H9 (cell line): ENCODE data around the gene ADAT2. TPM values are rescaled to one million over a fixed set of nuclear protein-coding genes. Genes with fewer than 3 reads are reported as not detected.

Source experiments
- DNase-seq: peaks from one replicate; pipeline ENCODE4 v3.0.0-alpha.2; 2017
- H2AFZ ChIP-seq: one replicate; pipeline ENCODE4 v1.6.1; 2013; ENCODE audit warnings: mild to moderate bottlenecking, low read length, control low read depth, moderate library complexity
- H2AK5ac ChIP-seq: 2 replicates; pipeline ENCODE4 v1.6.1; 2013; ENCODE audit warnings: low read length, control low read depth, mixed read lengths; ENCODE audit not compliant: insufficient read length
- H2BK120ac ChIP-seq: one replicate; pipeline ENCODE4 v1.6.1; 2013; ENCODE audit warnings: low read depth, mild to moderate bottlenecking, low read length, control low read depth, inconsistent platforms; ENCODE audit not compliant: poor library complexity, severe bottlenecking
- H2BK12ac ChIP-seq: 2 replicates; pipeline ENCODE4 v1.6.1; 2013; ENCODE audit warnings: low read length, control low read depth, mixed read lengths, low read depth; ENCODE audit not compliant: insufficient read length
- H2BK15ac ChIP-seq: 2 replicates; pipeline ENCODE4 v1.6.1; 2013; ENCODE audit warnings: low read depth, low read length, control low read depth
- H2BK20ac ChIP-seq: one replicate; pipeline ENCODE4 v1.6.1; 2013; ENCODE audit warnings: low read depth, mild to moderate bottlenecking, low read length, control low read depth, inconsistent platforms; ENCODE audit not compliant: poor library complexity, severe bottlenecking
- H2BK5ac ChIP-seq: 2 replicates; pipeline ENCODE4 v1.6.1; 2013; ENCODE audit warnings: low read length, control low read depth, mixed read lengths; ENCODE audit not compliant: insufficient read length
- H3K14ac ChIP-seq: 2 replicates; pipeline ENCODE4 v1.6.1; 2013; ENCODE audit warnings: low read length, control low read depth; ENCODE audit not compliant: insufficient read depth
- H3K18ac ChIP-seq: 2 replicates; pipeline ENCODE4 v1.6.1; 2013; ENCODE audit warnings: low read depth, mild to moderate bottlenecking, mixed read lengths, low read length, control low read depth; ENCODE audit not compliant: insufficient read length
- H3K23ac ChIP-seq: 2 replicates; pipeline ENCODE4 v1.6.1; 2013; ENCODE audit warnings: low read length, control low read depth, mixed read lengths, low read depth; ENCODE audit not compliant: insufficient read length
- H3K23me2 ChIP-seq: 2 replicates; pipeline ENCODE4 v1.6.1; 2013; ENCODE audit warnings: low read depth, mild to moderate bottlenecking, mixed read lengths, low read length, control low read depth; ENCODE audit not compliant: insufficient read length, poor library complexity, severe bottlenecking
- H3K27ac ChIP-seq: 2 replicates; pipeline ENCODE4 v1.5.1; 2013; ENCODE audit warnings: low read length, control low read depth, mixed read lengths, low read depth; ENCODE audit not compliant: insufficient read length
- H3K27me3 ChIP-seq: 2 replicates; pipeline ENCODE4 v1.6.1; 2013; ENCODE audit warnings: low read length, control low read depth, inconsistent platforms; ENCODE audit not compliant: insufficient read depth
- H3K4ac ChIP-seq: 2 replicates; pipeline ENCODE4 v1.6.1; 2013; ENCODE audit warnings: low read depth, mild to moderate bottlenecking, control low read depth, inconsistent platforms, low read length, moderate library complexity
- H3K4me1 ChIP-seq: 2 replicates; pipeline ENCODE4 v1.6.1; 2013; ENCODE audit warnings: low read length, control low read depth, inconsistent platforms; ENCODE audit not compliant: insufficient read depth
- H3K4me2 ChIP-seq: 2 replicates; pipeline ENCODE4 v1.6.1; 2013; ENCODE audit warnings: low read length, control low read depth, mixed read lengths; ENCODE audit not compliant: insufficient read length, insufficient read depth
- H3K56ac ChIP-seq: 2 replicates; pipeline ENCODE4 v1.6.1; 2013; ENCODE audit warnings: low read depth, mild to moderate bottlenecking, mixed read lengths, low read length, control low read depth; ENCODE audit not compliant: insufficient read length
- H3K79me1 ChIP-seq: 2 replicates; pipeline ENCODE4 v1.6.1; 2013; ENCODE audit warnings: low read depth, mild to moderate bottlenecking, moderate library complexity, low read length, control low read depth, inconsistent platforms; ENCODE audit not compliant: insufficient read depth, poor library complexity, severe bottlenecking
- H3K79me2 ChIP-seq: 2 replicates; pipeline ENCODE4 v1.6.1; 2013; ENCODE audit warnings: low read length, control low read depth, inconsistent platforms; ENCODE audit not compliant: insufficient read depth
- H3K9ac ChIP-seq: 2 replicates; pipeline ENCODE4 v1.6.1; 2013; ENCODE audit warnings: low read length, control low read depth, mixed read lengths; ENCODE audit not compliant: insufficient read length; ENCODE audit errors: extremely low read depth
- H3K9me3 ChIP-seq: one replicate; pipeline ENCODE4 v1.6.1; 2013; ENCODE audit warnings: low read depth, low read length, inconsistent platforms; ENCODE audit not compliant: control insufficient read depth
- H3T11ph ChIP-seq: one replicate; pipeline ENCODE4 v1.6.1; 2013; ENCODE audit warnings: mild to moderate bottlenecking, low read length, control low read depth, inconsistent platforms
- H4K20me1 ChIP-seq: one replicate; pipeline ENCODE4 v1.6.1; 2013; ENCODE audit not compliant: control insufficient read depth, insufficient read length, insufficient read depth
- H4K5ac ChIP-seq: 2 replicates; pipeline ENCODE4 v1.6.1; 2013; ENCODE audit warnings: low read depth, mild to moderate bottlenecking, mixed read lengths, low read length, control low read depth; ENCODE audit not compliant: insufficient read length
- H4K8ac ChIP-seq: replicated peaks from 2 replicates; pipeline ENCODE4 v1.6.1; 2013; ENCODE audit warnings: low read length, control low read depth, mixed read lengths, low read depth; ENCODE audit not compliant: insufficient read length
- H4K91ac ChIP-seq: 2 replicates; pipeline ENCODE4 v1.6.1; 2013; ENCODE audit warnings: low read depth, mild to moderate bottlenecking, moderate library complexity, mixed read lengths, low read length, control low read depth; ENCODE audit not compliant: insufficient read length
- H3K27ac Mint-ChIP-seq, 3 experiments: 2 replicates in 2 of 3; 3 replicates in 1 of 3; pipeline ENCODE4 v1.8.0; 2020 to 2021; ENCODE audit warnings: mixed read lengths in 3 of 3, mild to moderate bottlenecking in 1 of 3, moderate library complexity in 1 of 3
- H3K27me3 Mint-ChIP-seq: 2 replicates; pipeline ENCODE4 v1.8.0; 2021; ENCODE audit warnings: low read depth, mild to moderate bottlenecking, moderate library complexity, mixed read lengths
- H3K36me3 Mint-ChIP-seq, 3 experiments: 2 replicates in 2 of 3; 3 replicates in 1 of 3; pipeline ENCODE4 v1.8.0; 2020 to 2021; ENCODE audit warnings: low read depth in 3 of 3, mixed read lengths in 3 of 3; ENCODE audit not compliant: insufficient read depth in 1 of 3
- H3K4me1 Mint-ChIP-seq, 2 experiments: 2 replicates each; pipeline ENCODE4 v1.8.0; 2020; ENCODE audit warnings: mixed read lengths in 2 of 2
- H3K4me3 Mint-ChIP-seq, 2 experiments: 2 replicates in 1 of 2; 3 replicates in 1 of 2; pipeline ENCODE4 v1.8.0; 2020 to 2021; ENCODE audit warnings: mild to moderate bottlenecking in 2 of 2, mixed read lengths in 2 of 2, moderate library complexity in 1 of 2
- H3K9me3 Mint-ChIP-seq, 2 experiments: 2 replicates in 1 of 2; 3 replicates in 1 of 2; pipeline ENCODE4 v1.8.0; 2020; ENCODE audit warnings: mild to moderate bottlenecking in 2 of 2, mixed read lengths in 2 of 2, moderate library complexity in 1 of 2
- total RNA-seq: library from RNA; stranded (reverse); gene quantifications from 2 replicates; pipeline ENCODE4 v1.2.1, GENCODE V29; 2021
- TF ChIP-seq, protein P1 (sequence below): fragments of 200-600 bp; sonication (generic); conservative IDR thresholded peaks from 3 replicates; pipeline ENCODE4 v1.8.0; 2021; ENCODE audit warnings: antibody characterized with exemption, mild to moderate bottlenecking

Gene ADAT2
- total RNA-seq, 1 experiment from 2014 or later = 11.3 TPM

DNA sequence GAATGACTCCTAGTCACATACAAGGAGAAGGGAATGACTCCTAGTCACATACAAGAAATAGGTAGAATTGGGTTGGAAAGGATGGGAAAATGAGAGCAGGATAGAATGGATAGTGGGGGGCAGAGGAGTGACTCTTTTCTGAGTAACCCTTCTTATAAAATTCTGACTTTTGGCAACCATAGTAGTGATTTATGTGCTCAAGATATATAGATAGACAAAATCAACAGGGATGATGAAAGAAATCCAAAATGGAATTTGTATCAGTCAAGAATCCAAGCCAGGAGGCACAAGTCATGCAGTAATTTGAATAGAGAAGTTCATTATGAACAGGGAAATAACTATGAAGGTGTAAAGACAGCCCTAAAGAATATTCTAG is 41.7 kb downstream of the ADAT2 start:
- H3K18ac ChIP-seq = no peak overlapping the region
- H2AK5ac ChIP-seq = no peak overlapping the region
- H3K79me1 ChIP-seq = no peaks in the 10 kb centered on the region
- Mint-ChIP-seq H3K4me1 (peaks cover 7 to 11% of the 10 kb centered on the region in 2 experiments), H3K9me3 (no peaks in the 10 kb centered on the region), H3K27me3 (no peaks in the 10 kb centered on the region), H3K4me3 (no peak overlapping the region), H3K36me3 (no peaks in the 10 kb centered on the region), H3K27ac (no peak overlapping the region; a peak in 2 of 7 replicates)
- H4K20me1 ChIP-seq = no peaks in the 10 kb centered on the region
- H3K4me1 ChIP-seq = no peaks in the 10 kb centered on the region
- H3K56ac ChIP-seq = no peak overlapping the region
- no peak overlapping the region for H2BK120ac ChIP-seq
- H2BK12ac ChIP-seq = no peak overlapping the region
- DNase-seq = no peak
- H3K14ac ChIP-seq = no peak overlapping the region
- no peaks in the 10 kb centered on the region for H3K27me3 ChIP-seq
- H3K23ac ChIP-seq = no peak overlapping the region
- H3K9ac ChIP-seq = no peak overlapping the region
- H4K8ac ChIP-seq = no peak overlapping the region
- no peak overlapping the region for H2AFZ ChIP-seq
- H3K4me2 ChIP-seq = no peak overlapping the region
- H2BK5ac ChIP-seq = no peak overlapping the region
- H2BK15ac ChIP-seq = no peak overlapping the region
- no peak overlapping the region for H3T11ph ChIP-seq
- H3K9me3 ChIP-seq = no peaks in the 10 kb centered on the region
- H3K27ac ChIP-seq = no peak overlapping the region
- H2BK20ac ChIP-seq = no peak overlapping the region
- H3K4ac ChIP-seq = no peak overlapping the region
- TF ChIP-seq, protein P1, sequence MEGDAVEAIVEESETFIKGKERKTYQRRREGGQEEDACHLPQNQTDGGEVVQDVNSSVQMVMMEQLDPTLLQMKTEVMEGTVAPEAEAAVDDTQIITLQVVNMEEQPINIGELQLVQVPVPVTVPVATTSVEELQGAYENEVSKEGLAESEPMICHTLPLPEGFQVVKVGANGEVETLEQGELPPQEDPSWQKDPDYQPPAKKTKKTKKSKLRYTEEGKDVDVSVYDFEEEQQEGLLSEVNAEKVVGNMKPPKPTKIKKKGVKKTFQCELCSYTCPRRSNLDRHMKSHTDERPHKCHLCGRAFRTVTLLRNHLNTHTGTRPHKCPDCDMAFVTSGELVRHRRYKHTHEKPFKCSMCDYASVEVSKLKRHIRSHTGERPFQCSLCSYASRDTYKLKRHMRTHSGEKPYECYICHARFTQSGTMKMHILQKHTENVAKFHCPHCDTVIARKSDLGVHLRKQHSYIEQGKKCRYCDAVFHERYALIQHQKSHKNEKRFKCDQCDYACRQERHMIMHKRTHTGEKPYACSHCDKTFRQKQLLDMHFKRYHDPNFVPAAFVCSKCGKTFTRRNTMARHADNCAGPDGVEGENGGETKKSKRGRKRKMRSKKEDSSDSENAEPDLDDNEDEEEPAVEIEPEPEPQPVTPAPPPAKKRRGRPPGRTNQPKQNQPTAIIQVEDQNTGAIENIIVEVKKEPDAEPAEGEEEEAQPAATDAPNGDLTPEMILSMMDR = no peak
- H4K5ac ChIP-seq = no peak overlapping the region
- no peaks in the 10 kb centered on the region for H3K79me2 ChIP-seq
- no peak overlapping the region for H4K91ac ChIP-seq
- no peaks in the 10 kb centered on the region for H3K23me2 ChIP-seq
